GM12874 (cell line): ENCODE measurements around the gene TBC1D13.
A peak's percentile ranks its signal among the peaks of the same experiment; 100 is the strongest.

Experiments
- TF ChIP-seq, protein P1 (sequence below): IDR thresholded peaks from 2 replicates; pipeline ENCODE4 v1.5.1; 2011; ENCODE audit warnings: low read depth, mild to moderate bottlenecking, control low read depth, low read length, moderate library complexity; ENCODE audit not compliant: insufficient read depth

Gene TBC1D13

DNA sequence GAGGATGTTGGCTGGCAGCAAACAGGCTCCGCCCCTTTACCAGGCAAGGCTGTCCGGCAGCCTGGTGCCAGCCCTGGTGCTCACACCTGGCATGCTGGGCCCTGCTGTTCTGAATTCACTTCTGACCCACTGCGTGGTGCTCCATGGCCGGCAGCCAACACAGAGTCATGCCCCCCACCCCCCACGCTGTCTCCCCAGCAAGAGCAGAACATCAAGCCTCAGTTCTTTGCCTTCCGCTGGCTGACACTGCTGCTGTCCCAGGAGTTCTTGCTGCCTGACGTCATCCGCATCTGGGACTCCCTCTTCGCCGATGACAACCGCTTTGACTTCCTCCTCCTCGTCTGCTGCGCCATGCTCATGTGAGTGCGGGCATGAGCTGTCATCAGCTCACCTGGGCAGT is 18.6 kb downstream of the TBC1D13 start:
- TF ChIP-seq, protein P1, sequence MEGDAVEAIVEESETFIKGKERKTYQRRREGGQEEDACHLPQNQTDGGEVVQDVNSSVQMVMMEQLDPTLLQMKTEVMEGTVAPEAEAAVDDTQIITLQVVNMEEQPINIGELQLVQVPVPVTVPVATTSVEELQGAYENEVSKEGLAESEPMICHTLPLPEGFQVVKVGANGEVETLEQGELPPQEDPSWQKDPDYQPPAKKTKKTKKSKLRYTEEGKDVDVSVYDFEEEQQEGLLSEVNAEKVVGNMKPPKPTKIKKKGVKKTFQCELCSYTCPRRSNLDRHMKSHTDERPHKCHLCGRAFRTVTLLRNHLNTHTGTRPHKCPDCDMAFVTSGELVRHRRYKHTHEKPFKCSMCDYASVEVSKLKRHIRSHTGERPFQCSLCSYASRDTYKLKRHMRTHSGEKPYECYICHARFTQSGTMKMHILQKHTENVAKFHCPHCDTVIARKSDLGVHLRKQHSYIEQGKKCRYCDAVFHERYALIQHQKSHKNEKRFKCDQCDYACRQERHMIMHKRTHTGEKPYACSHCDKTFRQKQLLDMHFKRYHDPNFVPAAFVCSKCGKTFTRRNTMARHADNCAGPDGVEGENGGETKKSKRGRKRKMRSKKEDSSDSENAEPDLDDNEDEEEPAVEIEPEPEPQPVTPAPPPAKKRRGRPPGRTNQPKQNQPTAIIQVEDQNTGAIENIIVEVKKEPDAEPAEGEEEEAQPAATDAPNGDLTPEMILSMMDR = no peak

DNA sequence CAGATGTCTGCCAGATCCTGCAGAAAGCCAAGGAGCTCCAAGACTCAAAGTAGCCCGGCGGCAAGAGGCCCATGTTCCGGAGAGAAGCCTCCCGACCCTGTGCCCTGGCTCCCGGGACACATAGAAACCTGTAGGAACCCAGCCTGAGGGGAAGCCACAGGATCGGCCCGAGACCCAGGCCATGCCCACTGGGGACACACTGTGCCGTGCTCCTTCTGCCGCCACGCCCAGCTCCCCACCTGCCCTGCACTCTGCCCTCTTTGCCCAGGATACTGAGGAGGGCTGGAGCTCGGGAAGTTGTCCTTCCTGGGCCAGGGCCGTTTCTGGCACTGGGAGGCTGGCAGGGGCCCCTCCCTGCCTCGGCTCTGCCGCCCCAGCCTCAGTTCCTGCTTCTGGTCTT is 20.8 kb downstream of the TBC1D13 start:
- TF ChIP-seq, protein P1 = no peak

DNA sequence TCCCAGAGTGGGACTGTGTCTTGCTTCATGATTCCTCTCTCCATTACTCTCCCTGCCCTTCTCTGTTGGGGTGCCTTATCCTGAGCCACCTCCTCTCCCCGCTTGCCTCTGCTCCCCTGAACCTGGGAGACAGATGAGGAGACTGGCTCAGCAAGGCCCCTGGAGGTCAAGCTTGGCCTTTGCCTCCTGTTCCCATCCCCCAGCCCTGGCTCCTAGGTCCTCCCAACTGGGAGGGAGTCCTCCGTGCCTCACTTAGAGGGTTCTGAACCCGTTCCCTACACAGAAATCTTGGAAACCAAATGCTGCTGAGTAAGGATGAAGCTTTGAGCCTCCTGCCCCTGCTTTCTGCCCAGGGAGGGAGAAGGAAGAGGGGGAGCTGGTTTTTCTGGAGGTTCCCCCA is 21.5 kb downstream of the TBC1D13 start:
- TF ChIP-seq, protein P1 = no peak

DNA sequence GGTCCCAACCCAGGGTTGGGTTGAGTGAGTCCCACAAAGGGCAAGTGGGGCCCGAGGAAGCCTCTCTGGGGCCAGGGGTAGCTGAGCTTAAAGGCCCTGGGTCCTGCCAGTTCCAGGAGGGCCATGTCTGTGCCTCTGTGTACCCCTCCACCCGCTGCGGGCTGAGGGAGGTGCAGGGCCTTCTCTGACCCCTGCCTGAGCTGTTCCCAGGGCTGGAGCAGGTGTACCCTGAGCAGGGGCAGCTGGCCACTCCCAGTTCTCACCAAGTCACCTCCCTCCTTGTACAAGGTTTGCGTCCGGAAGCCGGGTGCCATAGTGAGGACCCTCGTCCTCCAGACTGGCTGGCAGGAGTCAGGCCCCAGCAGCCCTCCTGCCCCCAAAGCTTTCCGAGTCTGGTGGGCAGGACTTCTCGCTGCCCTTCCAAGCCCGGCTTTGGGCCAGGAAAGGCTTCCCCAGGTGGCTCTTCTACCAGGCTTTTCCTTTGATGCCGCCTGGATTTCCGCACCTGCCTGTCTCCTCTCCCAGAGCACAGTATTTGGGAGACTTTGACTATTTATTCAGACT is 22.1 kb downstream of the TBC1D13 start:
- TF ChIP-seq, protein P1 = no peak

DNA sequence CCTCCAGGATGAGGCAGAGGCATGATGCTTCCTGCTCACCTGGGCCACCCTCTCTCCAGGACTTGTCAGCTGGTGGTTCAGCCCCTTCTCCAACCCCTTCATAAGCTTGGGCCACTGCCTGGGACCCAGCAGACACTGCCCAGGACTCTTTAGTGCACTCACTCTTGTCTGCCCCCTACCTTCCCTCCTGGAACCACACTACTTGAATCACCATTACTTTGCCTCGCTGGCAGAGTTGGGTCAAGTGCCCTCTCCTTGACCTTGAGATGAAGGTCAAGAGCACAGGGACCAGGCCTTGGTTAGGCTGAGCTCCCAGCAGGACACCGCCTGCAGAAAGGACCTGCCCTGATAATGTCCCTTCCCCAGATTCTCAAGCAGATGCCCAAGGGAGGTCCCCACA is 22.8 kb downstream of the TBC1D13 start:
- TF ChIP-seq, protein P1 = 0 out of 2 replicates have a peak, but pooled peaks have one; percentile 13

DNA sequence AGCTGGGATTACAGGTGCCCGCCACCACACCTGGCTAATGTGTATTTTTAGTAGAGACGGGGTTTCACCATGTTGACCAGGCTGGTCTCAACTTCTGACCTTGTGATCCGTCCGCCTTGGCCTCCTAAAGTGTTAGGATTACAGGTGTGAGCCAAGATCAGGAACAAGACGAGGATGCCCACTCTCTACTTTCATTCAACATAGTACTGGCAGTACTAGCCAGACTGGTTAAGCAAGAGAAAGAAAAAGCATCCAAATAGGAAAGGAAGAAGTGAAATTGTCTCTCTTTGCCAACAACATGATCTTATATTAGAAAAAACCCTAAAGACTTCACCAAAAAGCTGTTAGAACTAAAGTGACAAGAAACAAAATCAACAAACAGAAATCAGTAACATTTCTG is 23.8 kb downstream of the TBC1D13 start:
- TF ChIP-seq, protein P1 = no peak

DNA sequence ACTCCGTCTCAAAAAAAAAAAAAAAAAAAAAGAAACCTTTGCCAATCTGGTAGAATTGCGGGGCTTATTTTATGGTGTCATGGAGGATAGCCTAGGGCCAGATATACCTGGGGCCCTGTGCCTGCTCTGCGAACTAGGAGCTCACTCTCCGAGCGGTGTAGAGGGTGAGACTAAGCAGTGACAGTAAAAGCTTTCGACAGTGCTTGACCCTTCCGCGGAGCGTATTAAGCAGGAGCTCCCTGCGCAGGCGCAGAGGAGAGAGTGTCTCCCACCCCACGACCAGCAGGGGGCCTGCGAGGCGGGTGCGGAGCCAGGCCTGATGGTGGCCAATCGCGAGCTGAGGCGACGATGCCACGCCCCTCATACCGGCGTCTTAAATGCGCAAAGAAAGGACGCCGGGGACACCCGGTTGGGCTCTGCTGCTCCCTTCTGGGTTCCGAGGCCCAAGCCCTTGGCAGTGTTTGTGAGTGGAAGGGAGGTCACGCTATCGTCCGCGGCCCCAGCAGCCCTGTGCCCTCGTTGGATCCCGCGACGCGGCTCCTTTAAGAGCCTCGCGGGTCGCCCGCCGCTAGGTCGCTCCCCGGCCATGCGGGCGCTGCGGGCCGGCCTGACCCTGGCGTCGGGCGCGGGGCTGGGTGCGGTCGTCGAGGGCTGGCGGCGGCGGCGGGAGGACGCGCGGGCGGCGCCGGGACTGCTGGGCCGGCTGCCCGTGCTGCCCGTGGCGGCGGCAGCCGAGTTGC is 31.2 kb downstream of the TBC1D13 start, which contains the start of gene ENDOG:
Gene ENDOG (plus strand): TSS at position 402 of the 740 bp plus-strand sequence. CDS start 185 bp downstream, at position 587.
- TF ChIP-seq, protein P1 = peak; percentile 99
